GM23248 (cell line): ENCODE data around the gene ANKRD31.

Experiments
- EZH2 ChIP-seq: fragments of 200-600 bp; sonication (generic); IDR thresholded peaks from 2 replicates; pipeline ENCODE4 v1.6.1; 2018; ENCODE audit warnings: antibody characterized with exemption, mild to moderate bottlenecking; ENCODE audit not compliant: insufficient read depth, poor library complexity, severe bottlenecking
- EZH2phosphoT487 ChIP-seq: fragments of 200-600 bp; sonication (generic); IDR thresholded peaks from 2 replicates; pipeline ENCODE4 v1.6.1; 2018; ENCODE audit warnings: antibody characterized with exemption, moderate library complexity, mild to moderate bottlenecking, low read depth; ENCODE audit not compliant: insufficient read depth

GRCh38 chr5:75152860-75153259 lies 83.8 kb downstream of the ANKRD31 start:
- TF ChIP-seq EZH2 (no peak), EZH2phosphoT487 (no peak)
